OCI-LY7 (cell line): ENCODE measurements around the gene ITGB4. TPM values are rescaled to one million over a fixed set of nuclear protein-coding genes. Genes with fewer than 3 reads are reported as not detected.

Source experiments
- BruUV-seq: library from RNA; stranded (reverse); fragments of 400-500 nt; replicated peaks from 2 replicates; lab custom pipeline; 2021; lab: Mats Ljungman, UMichigan
- CTCF ChIA-PET: fragments of 300-600 bp; sonication (Branson Sonifier 250); formaldehyde crosslinking; loops from one replicate; lab custom pipeline; 2022; ENCODE audit warnings: antibody characterized with exemption; ENCODE audit not compliant: unreplicated experiment; lab: Charles Lee
- POLR2A ChIA-PET: fragments of 300-600 bp; sonication (Branson Sonifier 250); formaldehyde crosslinking; loops from one replicate; lab custom pipeline; 2022; ENCODE audit warnings: antibody characterized with exemption; lab: Charles Lee
- DNase-seq: peaks from one replicate; pipeline ENCODE4 v3.0.0-alpha.2; 2015; ENCODE audit warnings: low spot score
- H2AFZ ChIP-seq: fragments of 200-600 bp; sonication (generic), shearing (Covaris generic); 2 replicates; pipeline ENCODE4 v1.6.1; 2014; ENCODE audit warnings: mild to moderate bottlenecking, antibody characterized with exemption, low read length, moderate library complexity
- H3K27ac ChIP-seq: fragments of 200-600 bp; sonication (generic); 2 replicates; pipeline ENCODE4 v1.5.1; 2014; ENCODE audit warnings: mixed run types, low read depth, mild to moderate bottlenecking, moderate library complexity, low read length, inconsistent platforms; ENCODE audit not compliant: poor library complexity, severe bottlenecking
- H3K36me3 ChIP-seq: fragments of 200-600 bp; sonication (generic); 2 replicates; pipeline ENCODE4 v1.6.1; 2014; ENCODE audit warnings: mild to moderate bottlenecking, antibody characterized with exemption, low read length, moderate library complexity, mixed read lengths; ENCODE audit not compliant: insufficient read depth
- H3K4me1 ChIP-seq: fragments of 200-600 bp; sonication (generic); 2 replicates; pipeline ENCODE4 v1.5.1; 2014; ENCODE audit warnings: mild to moderate bottlenecking, low read length; ENCODE audit not compliant: insufficient read depth, poor library complexity, severe bottlenecking
- H3K4me2 ChIP-seq: fragments of 200-600 bp; sonication (generic); 2 replicates; pipeline ENCODE4 v1.6.1; 2014; ENCODE audit warnings: mild to moderate bottlenecking, low read length
- H3K4me3 ChIP-seq: fragments of 200-600 bp; sonication (generic); 2 replicates; pipeline ENCODE4 v1.5.1; 2014; ENCODE audit warnings: mild to moderate bottlenecking, low read depth, low read length; ENCODE audit not compliant: poor library complexity, severe bottlenecking
- H3K79me2 ChIP-seq: fragments of 200-600 bp; sonication (generic); 2 replicates; pipeline ENCODE4 v1.6.1; 2016; ENCODE audit warnings: low read depth, mild to moderate bottlenecking, low read length, moderate library complexity, mixed read lengths; ENCODE audit not compliant: insufficient read depth
- H3K9me2 ChIP-seq: fragments of 200-600 bp; sonication (generic); 2 replicates; pipeline ENCODE4 v1.6.1; 2016; ENCODE audit warnings: mild to moderate bottlenecking, low read length, mixed read lengths; ENCODE audit not compliant: insufficient read depth
- H3K9me3 ChIP-seq: fragments of 200-600 bp; sonication (generic); 2 replicates; pipeline ENCODE4 v1.6.1; 2014; ENCODE audit warnings: mild to moderate bottlenecking, mixed run types, low read length, mixed read lengths
- H4K20me1 ChIP-seq: fragments of 200-600 bp; sonication (generic); 2 replicates; pipeline ENCODE4 v1.6.1; 2014; ENCODE audit warnings: mild to moderate bottlenecking, antibody characterized with exemption, low read length, moderate library complexity, mixed read lengths; ENCODE audit not compliant: insufficient read depth
- EZH2phosphoT487 ChIP-seq: fragments of 200-600 bp; sonication (generic); IDR thresholded peaks from 2 replicates; pipeline ENCODE4 v1.6.1; 2018; ENCODE audit warnings: low read depth, borderline replicate concordance, mild to moderate bottlenecking, mixed run types, antibody characterized with exemption, low read length, moderate library complexity, mixed read lengths
- intact Hi-C: fragments of 100-400 bp; cut with micrococcal nuclease; formaldehyde crosslinking; loops from one replicate; pipeline ENCODE4 v1.10.0; 2022; ENCODE audit not compliant: unreplicated experiment
- total RNA-seq, 2 experiments: library from RNA; depleted of rRNA in 1 of 2; stranded (reverse); fragments of >200 nt in 1 of 2; shearing (Covaris generic) in 1 of 2; gene quantifications; 2 replicates each; pipeline ENCODE4 v1.2.3, GENCODE V29; 2014 to 2022
- TF ChIP-seq, protein P1 (sequence below): fragments of 200-600 bp; sonication (generic); conservative IDR thresholded peaks from 2 replicates; pipeline ENCODE4 v1.5.1; 2014; ENCODE audit warnings: mild to moderate bottlenecking, antibody characterized with exemption, low read length, moderate library complexity, mixed read lengths

The ITGB4 gene
- total RNA-seq, 2 experiments from 2014 or later, result 0.66 to 3.9 TPM

DNA sequence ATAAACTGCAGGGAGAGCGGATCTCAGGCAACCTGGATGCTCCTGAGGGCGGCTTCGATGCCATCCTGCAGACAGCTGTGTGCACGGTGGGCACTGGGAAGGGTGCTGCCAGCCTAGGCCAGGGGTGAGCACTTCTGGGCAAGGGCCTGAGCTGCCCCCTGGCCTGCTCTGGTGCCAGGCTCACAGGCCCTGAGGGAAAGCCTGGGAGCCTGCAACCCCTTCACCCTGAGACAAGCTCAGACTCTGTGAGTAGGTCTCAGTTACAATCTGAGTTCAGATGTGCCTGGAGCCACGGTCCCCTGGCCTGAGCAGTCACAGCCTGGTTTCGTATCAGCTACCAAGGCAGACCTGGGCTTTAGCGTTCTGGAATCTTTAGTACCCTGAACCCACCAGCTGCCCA, 8.1 kb downstream of the ITGB4 start:
- Histone ChIP-seq H4K20me1 (no peaks in the 10 kb centered on the region), H3K9me2 (no peaks in the 10 kb centered on the region), H3K27ac (no peak overlapping the region), H3K36me3 (no peaks in the 10 kb centered on the region), H2AFZ (no peak overlapping the region), H3K4me1 (peaks cover 2% of the 10 kb centered on the region), H3K4me3 (no peak overlapping the region), H3K79me2 (no peaks in the 10 kb centered on the region), H3K4me2 (no peak overlapping the region), H3K9me3 (no peaks in the 10 kb centered on the region)
- ChIA-PET CTCF (no interaction called here), POLR2A (interaction anchor here (0.6 to 1.0 kb wide), 2 partner anchors 9 to 17 kb away, joined by 3 to 6 read pairs; no protein-coding TSS in a partner anchor)
- DNase-seq, result no peak
- no TSS peak for BruUV-seq
- intact Hi-C loops, result no loop called here
- no peak for TF ChIP-seq EZH2phosphoT487
- TF ChIP-seq, protein P1, sequence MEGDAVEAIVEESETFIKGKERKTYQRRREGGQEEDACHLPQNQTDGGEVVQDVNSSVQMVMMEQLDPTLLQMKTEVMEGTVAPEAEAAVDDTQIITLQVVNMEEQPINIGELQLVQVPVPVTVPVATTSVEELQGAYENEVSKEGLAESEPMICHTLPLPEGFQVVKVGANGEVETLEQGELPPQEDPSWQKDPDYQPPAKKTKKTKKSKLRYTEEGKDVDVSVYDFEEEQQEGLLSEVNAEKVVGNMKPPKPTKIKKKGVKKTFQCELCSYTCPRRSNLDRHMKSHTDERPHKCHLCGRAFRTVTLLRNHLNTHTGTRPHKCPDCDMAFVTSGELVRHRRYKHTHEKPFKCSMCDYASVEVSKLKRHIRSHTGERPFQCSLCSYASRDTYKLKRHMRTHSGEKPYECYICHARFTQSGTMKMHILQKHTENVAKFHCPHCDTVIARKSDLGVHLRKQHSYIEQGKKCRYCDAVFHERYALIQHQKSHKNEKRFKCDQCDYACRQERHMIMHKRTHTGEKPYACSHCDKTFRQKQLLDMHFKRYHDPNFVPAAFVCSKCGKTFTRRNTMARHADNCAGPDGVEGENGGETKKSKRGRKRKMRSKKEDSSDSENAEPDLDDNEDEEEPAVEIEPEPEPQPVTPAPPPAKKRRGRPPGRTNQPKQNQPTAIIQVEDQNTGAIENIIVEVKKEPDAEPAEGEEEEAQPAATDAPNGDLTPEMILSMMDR, result no peak

DNA sequence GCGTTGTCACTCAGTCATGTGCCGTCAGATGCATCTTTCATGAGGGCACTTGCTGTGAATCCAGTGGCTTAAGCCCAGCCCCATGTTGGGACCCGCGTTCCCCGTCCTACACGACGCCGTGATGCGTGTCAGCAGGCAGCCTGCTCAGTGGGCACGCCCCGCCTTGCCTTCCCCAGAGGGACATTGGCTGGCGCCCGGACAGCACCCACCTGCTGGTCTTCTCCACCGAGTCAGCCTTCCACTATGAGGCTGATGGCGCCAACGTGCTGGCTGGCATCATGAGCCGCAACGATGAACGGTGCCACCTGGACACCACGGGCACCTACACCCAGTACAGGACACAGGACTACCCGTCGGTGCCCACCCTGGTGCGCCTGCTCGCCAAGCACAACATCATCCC, 8.8 kb downstream of the ITGB4 start:
- Histone ChIP-seq H3K9me3 (no peaks in the 10 kb centered on the region), H3K79me2 (no peaks in the 10 kb centered on the region), H4K20me1 (no peaks in the 10 kb centered on the region), H3K4me3 (no peak overlapping the region), H2AFZ (no peak overlapping the region), H3K4me2 (no peak overlapping the region), H3K36me3 (no peaks in the 10 kb centered on the region), H3K9me2 (no peaks in the 10 kb centered on the region), H3K4me1 (peaks cover 9% of the 10 kb centered on the region), H3K27ac (no peak overlapping the region)
- ChIA-PET POLR2A (interaction anchor here (0.5 to 1.0 kb wide), 4 partner anchors 8 to 751 kb away, joined by 3 to 6 read pairs (median 3); no protein-coding TSS in a partner anchor), CTCF (no interaction called here)
- BruUV-seq, result no TSS peak
- TF ChIP-seq, protein P1, result no peak
- TF ChIP-seq EZH2phosphoT487, result no peak
- DNase-seq, result no peak
- intact Hi-C loops, result no loop called here

DNA sequence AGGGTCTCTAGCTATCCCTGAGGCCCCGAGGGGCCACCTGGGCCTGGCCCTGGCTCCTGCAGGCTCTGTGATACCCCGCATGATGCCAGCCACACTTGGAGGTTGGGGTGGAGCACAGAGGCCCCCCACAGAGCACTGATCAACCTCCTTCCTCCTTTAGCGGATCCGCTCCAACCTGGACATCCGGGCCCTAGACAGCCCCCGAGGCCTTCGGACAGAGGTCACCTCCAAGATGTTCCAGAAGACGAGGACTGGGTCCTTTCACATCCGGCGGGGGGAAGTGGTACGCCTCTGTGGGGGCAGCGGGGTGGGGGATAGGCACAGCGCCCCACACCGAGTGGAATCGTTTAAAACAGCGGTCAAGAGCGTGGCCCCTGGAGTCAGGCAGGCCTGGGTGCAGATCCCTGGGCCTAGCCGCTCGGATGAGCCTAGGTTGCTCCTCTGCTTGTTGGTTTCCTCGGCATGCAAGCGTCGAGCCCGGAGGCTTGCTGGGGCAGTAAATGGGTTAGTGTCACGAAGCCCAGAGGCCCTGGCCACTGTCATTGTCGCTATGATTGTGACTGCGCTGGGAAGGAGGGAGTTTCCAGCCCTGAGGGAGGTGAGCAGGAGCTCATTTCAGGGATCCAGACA, 9.9 kb downstream of the ITGB4 start:
- ChIA-PET CTCF (interaction anchor here (1.5 kb wide), 1 partner anchor 17 kb away, joined by 4 read pairs; no protein-coding TSS in a partner anchor), POLR2A (interaction anchor here (0.8 kb wide), 1 partner anchor 17 kb away, joined by 3 read pairs; no protein-coding TSS in a partner anchor)
- Histone ChIP-seq H3K36me3 (no peaks in the 10 kb centered on the region), H3K4me3 (no peak overlapping the region), H2AFZ (no peak overlapping the region), H3K9me3 (no peaks in the 10 kb centered on the region), H3K79me2 (no peaks in the 10 kb centered on the region), H3K4me1 (peaks cover 9% of the 10 kb centered on the region), H3K4me2 (no peak overlapping the region), H3K27ac (no peak overlapping the region), H4K20me1 (no peaks in the 10 kb centered on the region), H3K9me2 (no peaks in the 10 kb centered on the region)
- intact Hi-C loops, result no loop called here
- no peak for TF ChIP-seq EZH2phosphoT487
- TF ChIP-seq, protein P1, result no peak
- no TSS peak for BruUV-seq
- DNase-seq, result no peak
